A549 (cell line): Measurements from ENCODE around the gene CX3CR1. TPM values are rescaled to one million over a fixed set of nuclear protein-coding genes. Genes with fewer than 3 reads are reported as not detected.

Experiments used
- ATAC-seq, 2 experiments: fragments of 200-7000 bp in 1 of 2; fragments of >200 bp in 1 of 2; cut with Nextera tagmentation in 1 of 2; cut with Tn5 transposase in 1 of 2; 3 replicates each; pipeline versions ENCODE4 v1.8.0 to v1.9.1; 2018 to 2020; ENCODE audit warnings: mild to moderate bottlenecking in 1 of 2, moderate library complexity in 1 of 2
- CTCF ChIA-PET: fragments of 300-600 bp; sonication (Branson Sonifier 250); formaldehyde crosslinking; extraction: SDS; loops from one replicate; lab custom pipeline; 2021; ENCODE audit warnings: antibody characterized with exemption, inconsistent platforms; lab: Yijun Ruan, JAX
- POLR2A ChIA-PET: fragments of 350-600 bp; formaldehyde crosslinking; extraction: SDS; loops from one replicate; lab custom pipeline; 2021; ENCODE audit warnings: antibody characterized with exemption, inconsistent platforms; lab: Yijun Ruan, JAX
- DNase-seq, 2 experiments: peaks; one replicate each; pipeline versions ENCODE4 v3.0.0 to v3.0.0-alpha.2; 2011 to 2016; ENCODE audit warnings: low read depth in 1 of 2, low spot score in 1 of 2
- FAIRE-seq: peaks from 2 replicates; lab custom pipeline; 2011; peaks lifted over from hg19 to GRCh38; lab: Jason Lieb, UNC
- H3K27ac ChIP-seq, 2 experiments: fragments of >200 bp; sonication (Bioruptor Twin); formaldehyde crosslinking; 3 replicates each; pipeline ENCODE4 v1.5.1; 2016 to 2017
- H3K4me1 ChIP-seq: fragments of >200 bp; sonication (Bioruptor Twin); formaldehyde crosslinking; 3 replicates; pipeline ENCODE4 v1.6.1; 2016
- H3K4me2 ChIP-seq: fragments of >200 bp; sonication (Bioruptor Twin); formaldehyde crosslinking; 3 replicates; pipeline ENCODE4 v1.6.1; 2016
- H3K4me3 ChIP-seq: fragments of >200 bp; sonication (Bioruptor Twin); formaldehyde crosslinking; 3 replicates; pipeline ENCODE4 v1.5.1; 2016
- H3K9me3 ChIP-seq: fragments of >200 bp; sonication (Bioruptor Twin); formaldehyde crosslinking; 3 replicates; pipeline ENCODE4 v1.6.1; 2016
- BHLHE40 ChIP-seq: IDR thresholded peaks from 2 replicates; pipeline ENCODE4 v1.6.1; 2012; ENCODE audit warnings: low read depth, low read length, inconsistent platforms
- CBX2 ChIP-seq: fragments of 200-600 bp; sonication (generic); IDR thresholded peaks from 2 replicates; pipeline ENCODE4 v1.6.1; 2016; ENCODE audit warnings: low read depth, mild to moderate bottlenecking, borderline replicate concordance
- CBX8 ChIP-seq: fragments of 200-600 bp; sonication (generic); IDR thresholded peaks from 2 replicates; pipeline ENCODE4 v1.6.1; 2016
- CHD2 ChIP-seq: fragments of 150-350 bp; IDR thresholded peaks from 2 replicates; pipeline ENCODE4 v1.6.1; 2014; ENCODE audit warnings: low read length; ENCODE audit not compliant: partially characterized antibody
- FOSB ChIP-seq: fragments of 250-450 bp; sonication (Bioruptor Pico); IDR thresholded peaks from 2 replicates; pipeline ENCODE4 v1.5.0; 2020; ENCODE audit warnings: mild to moderate bottlenecking, moderate library complexity
- HDAC2 ChIP-seq: fragments of 200-600 bp; sonication (generic); IDR thresholded peaks from 2 replicates; pipeline ENCODE4 v1.6.1; 2016
- HEYL ChIP-seq: fragments of 250-450 bp; sonication (Bioruptor Pico); IDR thresholded peaks from 2 replicates; pipeline ENCODE4 v1.8.0; 2021; ENCODE audit warnings: mild to moderate bottlenecking, moderate library complexity
- JUN ChIP-seq, 2 experiments: fragments of >200 bp; sonication (Bioruptor Twin); formaldehyde crosslinking; IDR thresholded peaks; 2 replicates in 1 of 2; 3 replicates in 1 of 2; pipeline ENCODE4 v1.6.1; 2016 to 2017
- KDM1A ChIP-seq: fragments of 200-600 bp; sonication (generic); IDR thresholded peaks from 2 replicates; pipeline ENCODE4 v1.6.1; 2016; ENCODE audit warnings: low read depth, mild to moderate bottlenecking
- MAFK ChIP-seq: fragments of 450-650 bp; IDR thresholded peaks from 2 replicates; pipeline ENCODE4 v1.6.1; 2014; ENCODE audit not compliant: partially characterized antibody
- MYC ChIP-seq: IDR thresholded peaks from 2 replicates; pipeline ENCODE4 v1.6.1; 2012; ENCODE audit warnings: mild to moderate bottlenecking, inconsistent platforms, low read length, improper control_type of control experiment, borderline replicate concordance
- NR3C1 ChIP-seq: fragments of >200 bp; sonication (Bioruptor Twin); formaldehyde crosslinking; IDR thresholded peaks from 3 replicates; pipeline ENCODE4 v1.6.1; 2017
- RAD21 ChIP-seq, 2 experiments: fragments of >200 bp in 1 of 2; sonication (Bioruptor Twin) in 1 of 2; formaldehyde crosslinking in 1 of 2; IDR thresholded peaks in 1 of 2; conservative IDR thresholded peaks in 1 of 2; 2 replicates in 1 of 2; 3 replicates in 1 of 2; pipeline ENCODE4 v1.6.1; 2012 to 2018; ENCODE audit warnings: inconsistent platforms in 1 of 2
- RFX5 ChIP-seq: fragments of 450-650 bp; IDR thresholded peaks from 2 replicates; pipeline ENCODE4 v1.7.1; 2014; ENCODE audit warnings: antibody characterized with exemption, mild to moderate bottlenecking, moderate library complexity
- SMC3 ChIP-seq: fragments of >200 bp; sonication (Bioruptor Twin); formaldehyde crosslinking; IDR thresholded peaks from 3 replicates; pipeline ENCODE4 v1.6.1; 2018; ENCODE audit warnings: inconsistent platforms
- SREBF2 ChIP-seq: fragments of 450-650 bp; IDR thresholded peaks from 2 replicates; pipeline ENCODE4 v1.6.1; 2014; ENCODE audit warnings: mild to moderate bottlenecking, moderate library complexity
- TFCP2L1 ChIP-seq: fragments of 250-450 bp; sonication (Bioruptor Pico); IDR thresholded peaks from 2 replicates; pipeline ENCODE4 v1.5.0; 2021; ENCODE audit warnings: mild to moderate bottlenecking
- TP53 ChIP-seq: fragments of 250-450 bp; sonication (Bioruptor Pico); IDR thresholded peaks from 2 replicates; pipeline ENCODE4 v1.5.0; 2021; ENCODE audit warnings: mild to moderate bottlenecking, moderate library complexity
- ZC3H11A ChIP-seq: fragments of 450-650 bp; IDR thresholded peaks from 2 replicates; pipeline ENCODE4 v1.6.1; 2014; ENCODE audit warnings: antibody characterized with exemption, mild to moderate bottlenecking
- WGBS: methylation state at CpG from one replicate; pipeline ENCODE4 v1.1.6; 2017; ENCODE audit errors: missing lambda C conversion rate; 5-methylcytosine and 5-hydroxymethylcytosine counted together
- polyA plus RNA-seq, 4 experiments: library from polyadenylated mRNA; depleted of rRNA in 3 of 4; stranded (reverse); fragments of >200 nt; fragmentation: RNase III in 1 of 4; extraction: RNeasy Plus Mini Kit Qiagen cat#74134 plus additional on column Dnase treatment in 1 of 4; gene quantifications; 2 replicates in 3 of 4; 3 replicates in 1 of 4; pipeline ENCODE4 v1.2.3, GENCODE V29; 2011 to 2017
- TF ChIP-seq, protein P1 (sequence below): fragments of >200 bp; sonication (Bioruptor Twin); formaldehyde crosslinking; IDR thresholded peaks from 3 replicates; pipeline ENCODE4 v1.5.1; 2016
- TF ChIP-seq, protein P2 (sequence below): fragments of 250-450 bp; sonication (Bioruptor Pico); IDR thresholded peaks from 2 replicates; pipeline ENCODE4 v1.5.0; 2020; ENCODE audit warnings: low read depth, mild to moderate bottlenecking, moderate library complexity
- TF ChIP-seq, protein P3 (sequence below): fragments of >200 bp; sonication (Bioruptor Twin); formaldehyde crosslinking; IDR thresholded peaks from 3 replicates; pipeline ENCODE4 v1.6.1; 2016
- TF ChIP-seq, protein P4 (sequence below): fragments of 450-650 bp; IDR thresholded peaks from 2 replicates; pipeline ENCODE4 v1.6.1; 2014; ENCODE audit warnings: antibody characterized with exemption

CX3CR1 gene
- polyA plus RNA-seq, 2 of the 4 experiments (the other 2 are of a cell fraction): 0.06 to 0.14 TPM

DNA sequence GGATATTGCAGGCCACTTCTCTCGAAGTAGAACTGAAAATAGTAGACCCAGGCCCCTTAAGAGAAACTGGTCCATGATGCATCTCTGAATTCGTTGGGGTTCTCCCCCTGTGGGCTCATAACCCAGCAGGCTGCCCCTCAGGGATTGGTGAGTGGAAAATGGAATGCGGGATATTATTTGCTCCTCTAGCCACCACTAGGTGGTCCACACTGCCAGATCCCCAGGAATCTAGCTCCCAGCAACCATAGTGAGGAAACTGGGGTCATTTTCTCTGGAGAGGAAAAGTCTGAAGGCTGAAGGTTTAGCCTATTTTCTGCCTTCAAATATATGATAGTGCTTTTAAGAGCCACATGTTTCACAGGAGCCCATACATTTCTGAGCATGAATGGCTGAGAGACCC lies 6.7 kb downstream of the CX3CR1 start:
- Histone ChIP-seq H3K4me1 (no peaks in the 10 kb centered on the region), H3K4me2 (no peak overlapping the region), H3K9me3 (no peaks in the 10 kb centered on the region), H3K27ac (no peak overlapping the region), H3K4me3 (no peak overlapping the region)
- DNase-seq: no peak
- ChIA-PET POLR2A (no interaction called here), CTCF (interaction anchor here (1.1 to 3.3 kb wide), 3 partner anchors 16 to 19 kb away, joined by 3 to 25 read pairs (median 9); no protein-coding TSS in a partner anchor)
- no peak for FAIRE-seq
- peak in 1 of 2 experiments; percentile 67; a peak in 2 of 6 replicates for ATAC-seq
- WGBS: 29% methylated on average over 3 of the region's 3 CpGs
- TF ChIP-seq NR3C1 (no peak), HDAC2 (no peak), SREBF2 (no peak), KDM1A (no peak)
- TF ChIP-seq, protein P1, sequence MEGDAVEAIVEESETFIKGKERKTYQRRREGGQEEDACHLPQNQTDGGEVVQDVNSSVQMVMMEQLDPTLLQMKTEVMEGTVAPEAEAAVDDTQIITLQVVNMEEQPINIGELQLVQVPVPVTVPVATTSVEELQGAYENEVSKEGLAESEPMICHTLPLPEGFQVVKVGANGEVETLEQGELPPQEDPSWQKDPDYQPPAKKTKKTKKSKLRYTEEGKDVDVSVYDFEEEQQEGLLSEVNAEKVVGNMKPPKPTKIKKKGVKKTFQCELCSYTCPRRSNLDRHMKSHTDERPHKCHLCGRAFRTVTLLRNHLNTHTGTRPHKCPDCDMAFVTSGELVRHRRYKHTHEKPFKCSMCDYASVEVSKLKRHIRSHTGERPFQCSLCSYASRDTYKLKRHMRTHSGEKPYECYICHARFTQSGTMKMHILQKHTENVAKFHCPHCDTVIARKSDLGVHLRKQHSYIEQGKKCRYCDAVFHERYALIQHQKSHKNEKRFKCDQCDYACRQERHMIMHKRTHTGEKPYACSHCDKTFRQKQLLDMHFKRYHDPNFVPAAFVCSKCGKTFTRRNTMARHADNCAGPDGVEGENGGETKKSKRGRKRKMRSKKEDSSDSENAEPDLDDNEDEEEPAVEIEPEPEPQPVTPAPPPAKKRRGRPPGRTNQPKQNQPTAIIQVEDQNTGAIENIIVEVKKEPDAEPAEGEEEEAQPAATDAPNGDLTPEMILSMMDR: 0 out of 3 replicates have a peak, but pooled peaks have one; percentile 8

DNA sequence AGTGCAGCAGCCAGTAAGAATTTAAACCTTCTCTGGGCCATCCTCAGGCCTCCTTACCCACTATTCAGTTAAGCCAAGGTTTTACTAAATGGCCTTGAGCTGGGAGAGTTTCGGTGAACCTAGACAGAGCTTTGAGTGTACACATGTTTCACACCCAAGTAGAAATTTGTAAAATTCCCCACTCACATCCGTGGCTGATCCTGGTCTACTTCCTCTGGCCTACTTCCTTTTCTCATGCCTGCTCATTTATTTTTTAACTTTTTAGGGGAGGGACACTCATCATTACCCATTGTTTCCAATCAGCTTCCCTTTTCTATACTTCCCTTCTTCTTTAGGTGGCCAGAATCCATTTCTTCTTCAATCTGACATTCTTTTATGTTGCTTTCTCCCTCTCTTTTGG lies 7.6 kb downstream of the CX3CR1 start:
- ChIA-PET POLR2A (no interaction called here), CTCF (interaction anchor here (0.5 to 3.3 kb wide), 7 partner anchors 8 to 146 kb away, joined by 3 to 25 read pairs (median 5); partner anchors contain the start of gene CX3CR1)
- Histone ChIP-seq H3K4me1 (no peaks in the 10 kb centered on the region), H3K9me3 (no peaks in the 10 kb centered on the region), H3K4me2 (no peak overlapping the region), H3K27ac (no peak overlapping the region), H3K4me3 (no peak overlapping the region)
- TF ChIP-seq, protein P2, sequence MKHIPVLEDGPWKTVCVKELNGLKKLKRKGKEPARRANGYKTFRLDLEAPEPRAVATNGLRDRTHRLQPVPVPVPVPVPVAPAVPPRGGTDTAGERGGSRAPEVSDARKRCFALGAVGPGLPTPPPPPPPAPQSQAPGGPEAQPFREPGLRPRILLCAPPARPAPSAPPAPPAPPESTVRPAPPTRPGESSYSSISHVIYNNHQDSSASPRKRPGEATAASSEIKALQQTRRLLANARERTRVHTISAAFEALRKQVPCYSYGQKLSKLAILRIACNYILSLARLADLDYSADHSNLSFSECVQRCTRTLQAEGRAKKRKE (CRISPR knock-in tag): no peak
- no peak for DNase-seq
- 45% methylated on average over 2 of the region's 2 CpGs for WGBS
- FAIRE-seq: no peak
- no peak for ATAC-seq

DNA sequence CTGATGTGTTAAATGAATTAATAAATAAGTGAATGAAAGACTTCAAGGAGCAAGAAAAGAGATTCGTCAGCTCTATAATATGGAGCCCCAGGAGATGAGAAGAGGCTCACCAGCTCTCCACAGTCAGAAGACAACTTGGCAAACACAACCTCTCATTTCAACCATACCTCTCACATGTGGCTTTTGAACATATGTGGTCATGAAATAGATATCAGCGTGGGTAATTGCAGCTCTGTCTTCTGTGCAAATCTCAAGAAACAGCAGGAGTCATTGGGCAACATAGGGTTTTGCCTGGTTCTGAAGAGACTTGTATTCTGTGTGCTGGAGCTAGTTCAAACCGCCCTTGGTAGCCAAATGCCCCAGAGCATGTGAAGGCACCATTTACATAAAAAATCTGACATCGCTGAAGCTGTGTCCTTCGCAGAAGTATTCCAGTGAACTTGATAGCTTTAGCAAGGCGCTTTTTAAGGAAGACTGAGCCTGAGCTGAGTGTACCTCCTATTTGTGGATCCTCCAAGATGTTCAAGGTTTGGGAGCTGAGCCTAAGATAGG lies 8.4 kb downstream of the CX3CR1 start:
- TF ChIP-seq MYC (no peak), BHLHE40 (no peak), CHD2 (no peak), RFX5 (no peak), RAD21 (conservative IDR thresholded peaks at IDR 0.05 in 1 of 2, IDR thresholded peaks at IDR 0.05 in 1 of 2) (no peak), JUN (IDR thresholded peaks at IDR 0.05) (no peak), NR3C1 (no peak), TFCP2L1 (CRISPR knock-in tag) (no peak), CBX8 (no peak), HEYL (no peak), TP53 (CRISPR knock-in tag) (no peak), SMC3 (no peak), ZC3H11A (no peak), FOSB (CRISPR knock-in tag) (no peak), MAFK (no peak), CBX2 (no peak)
- TF ChIP-seq, protein P1: no peak
- TF ChIP-seq, protein P3, sequence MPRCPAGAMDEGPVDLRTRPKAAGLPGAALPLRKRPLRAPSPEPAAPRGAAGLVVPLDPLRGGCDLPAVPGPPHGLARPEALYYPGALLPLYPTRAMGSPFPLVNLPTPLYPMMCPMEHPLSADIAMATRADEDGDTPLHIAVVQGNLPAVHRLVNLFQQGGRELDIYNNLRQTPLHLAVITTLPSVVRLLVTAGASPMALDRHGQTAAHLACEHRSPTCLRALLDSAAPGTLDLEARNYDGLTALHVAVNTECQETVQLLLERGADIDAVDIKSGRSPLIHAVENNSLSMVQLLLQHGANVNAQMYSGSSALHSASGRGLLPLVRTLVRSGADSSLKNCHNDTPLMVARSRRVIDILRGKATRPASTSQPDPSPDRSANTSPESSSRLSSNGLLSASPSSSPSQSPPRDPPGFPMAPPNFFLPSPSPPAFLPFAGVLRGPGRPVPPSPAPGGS: no peak
- TF ChIP-seq, protein P4, sequence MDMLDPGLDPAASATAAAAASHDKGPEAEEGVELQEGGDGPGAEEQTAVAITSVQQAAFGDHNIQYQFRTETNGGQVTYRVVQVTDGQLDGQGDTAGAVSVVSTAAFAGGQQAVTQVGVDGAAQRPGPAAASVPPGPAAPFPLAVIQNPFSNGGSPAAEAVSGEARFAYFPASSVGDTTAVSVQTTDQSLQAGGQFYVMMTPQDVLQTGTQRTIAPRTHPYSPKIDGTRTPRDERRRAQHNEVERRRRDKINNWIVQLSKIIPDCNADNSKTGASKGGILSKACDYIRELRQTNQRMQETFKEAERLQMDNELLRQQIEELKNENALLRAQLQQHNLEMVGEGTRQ: no peak
- ATAC-seq: no peak
- H3K9me3 ChIP-seq: no peaks in the 10 kb centered on the region
- H3K27ac ChIP-seq: no peak overlapping the region
- POLR2A ChIA-PET: no interaction called here
- H3K4me2 ChIP-seq: no peak overlapping the region
- FAIRE-seq: no peak
- 48% methylated on average over 6 of the region's 6 CpGs for WGBS
- CTCF ChIA-PET: interaction anchor here (0.9 to 3.3 kb wide), 7 partner anchors 8 to 145 kb away, joined by 3 to 25 read pairs (median 5); partner anchors contain the start of gene CX3CR1
- DNase-seq: no peak
- no peak overlapping the region for H3K4me3 ChIP-seq
- no peaks in the 10 kb centered on the region for H3K4me1 ChIP-seq
